H9 (cell line): ENCODE results near the gene GARRE1. TPM values are rescaled to one million over a fixed set of nuclear protein-coding genes. Genes with fewer than 3 reads are reported as not detected.

Source experiments
- DNase-seq: peaks from one replicate; pipeline ENCODE4 v3.0.0-alpha.2; 2017
- H2AFZ ChIP-seq: one replicate; pipeline ENCODE4 v1.6.1; 2013; ENCODE audit warnings: mild to moderate bottlenecking, low read length, control low read depth, moderate library complexity
- H2AK5ac ChIP-seq: 2 replicates; pipeline ENCODE4 v1.6.1; 2013; ENCODE audit warnings: low read length, control low read depth, mixed read lengths; ENCODE audit not compliant: insufficient read length
- H2BK120ac ChIP-seq: one replicate; pipeline ENCODE4 v1.6.1; 2013; ENCODE audit warnings: low read depth, mild to moderate bottlenecking, low read length, control low read depth, inconsistent platforms; ENCODE audit not compliant: poor library complexity, severe bottlenecking
- H2BK12ac ChIP-seq: 2 replicates; pipeline ENCODE4 v1.6.1; 2013; ENCODE audit warnings: low read length, control low read depth, mixed read lengths, low read depth; ENCODE audit not compliant: insufficient read length
- H2BK15ac ChIP-seq: 2 replicates; pipeline ENCODE4 v1.6.1; 2013; ENCODE audit warnings: low read depth, low read length, control low read depth
- H2BK20ac ChIP-seq: one replicate; pipeline ENCODE4 v1.6.1; 2013; ENCODE audit warnings: low read depth, mild to moderate bottlenecking, low read length, control low read depth, inconsistent platforms; ENCODE audit not compliant: poor library complexity, severe bottlenecking
- H2BK5ac ChIP-seq: 2 replicates; pipeline ENCODE4 v1.6.1; 2013; ENCODE audit warnings: low read length, control low read depth, mixed read lengths; ENCODE audit not compliant: insufficient read length
- H3K14ac ChIP-seq: 2 replicates; pipeline ENCODE4 v1.6.1; 2013; ENCODE audit warnings: low read length, control low read depth; ENCODE audit not compliant: insufficient read depth
- H3K18ac ChIP-seq: 2 replicates; pipeline ENCODE4 v1.6.1; 2013; ENCODE audit warnings: low read depth, mild to moderate bottlenecking, mixed read lengths, low read length, control low read depth; ENCODE audit not compliant: insufficient read length
- H3K23ac ChIP-seq: 2 replicates; pipeline ENCODE4 v1.6.1; 2013; ENCODE audit warnings: low read length, control low read depth, mixed read lengths, low read depth; ENCODE audit not compliant: insufficient read length
- H3K23me2 ChIP-seq: 2 replicates; pipeline ENCODE4 v1.6.1; 2013; ENCODE audit warnings: low read depth, mild to moderate bottlenecking, mixed read lengths, low read length, control low read depth; ENCODE audit not compliant: insufficient read length, poor library complexity, severe bottlenecking
- H3K27ac ChIP-seq: 2 replicates; pipeline ENCODE4 v1.5.1; 2013; ENCODE audit warnings: low read length, control low read depth, mixed read lengths, low read depth; ENCODE audit not compliant: insufficient read length
- H3K27me3 ChIP-seq: 2 replicates; pipeline ENCODE4 v1.6.1; 2013; ENCODE audit warnings: low read length, control low read depth, inconsistent platforms; ENCODE audit not compliant: insufficient read depth
- H3K4ac ChIP-seq: 2 replicates; pipeline ENCODE4 v1.6.1; 2013; ENCODE audit warnings: low read depth, mild to moderate bottlenecking, control low read depth, inconsistent platforms, low read length, moderate library complexity
- H3K4me1 ChIP-seq: 2 replicates; pipeline ENCODE4 v1.6.1; 2013; ENCODE audit warnings: low read length, control low read depth, inconsistent platforms; ENCODE audit not compliant: insufficient read depth
- H3K4me2 ChIP-seq: 2 replicates; pipeline ENCODE4 v1.6.1; 2013; ENCODE audit warnings: low read length, control low read depth, mixed read lengths; ENCODE audit not compliant: insufficient read length, insufficient read depth
- H3K56ac ChIP-seq: 2 replicates; pipeline ENCODE4 v1.6.1; 2013; ENCODE audit warnings: low read depth, mild to moderate bottlenecking, mixed read lengths, low read length, control low read depth; ENCODE audit not compliant: insufficient read length
- H3K79me1 ChIP-seq: 2 replicates; pipeline ENCODE4 v1.6.1; 2013; ENCODE audit warnings: low read depth, mild to moderate bottlenecking, moderate library complexity, low read length, control low read depth, inconsistent platforms; ENCODE audit not compliant: insufficient read depth, poor library complexity, severe bottlenecking
- H3K79me2 ChIP-seq: 2 replicates; pipeline ENCODE4 v1.6.1; 2013; ENCODE audit warnings: low read length, control low read depth, inconsistent platforms; ENCODE audit not compliant: insufficient read depth
- H3K9ac ChIP-seq: 2 replicates; pipeline ENCODE4 v1.6.1; 2013; ENCODE audit warnings: low read length, control low read depth, mixed read lengths; ENCODE audit not compliant: insufficient read length; ENCODE audit errors: extremely low read depth
- H3K9me3 ChIP-seq: one replicate; pipeline ENCODE4 v1.6.1; 2013; ENCODE audit warnings: low read depth, low read length, inconsistent platforms; ENCODE audit not compliant: control insufficient read depth
- H3T11ph ChIP-seq: one replicate; pipeline ENCODE4 v1.6.1; 2013; ENCODE audit warnings: mild to moderate bottlenecking, low read length, control low read depth, inconsistent platforms
- H4K20me1 ChIP-seq: one replicate; pipeline ENCODE4 v1.6.1; 2013; ENCODE audit not compliant: control insufficient read depth, insufficient read length, insufficient read depth
- H4K5ac ChIP-seq: 2 replicates; pipeline ENCODE4 v1.6.1; 2013; ENCODE audit warnings: low read depth, mild to moderate bottlenecking, mixed read lengths, low read length, control low read depth; ENCODE audit not compliant: insufficient read length
- H4K8ac ChIP-seq: replicated peaks from 2 replicates; pipeline ENCODE4 v1.6.1; 2013; ENCODE audit warnings: low read length, control low read depth, mixed read lengths, low read depth; ENCODE audit not compliant: insufficient read length
- H4K91ac ChIP-seq: 2 replicates; pipeline ENCODE4 v1.6.1; 2013; ENCODE audit warnings: low read depth, mild to moderate bottlenecking, moderate library complexity, mixed read lengths, low read length, control low read depth; ENCODE audit not compliant: insufficient read length
- H3K27ac Mint-ChIP-seq, 3 experiments: 2 replicates in 2 of 3; 3 replicates in 1 of 3; pipeline ENCODE4 v1.8.0; 2020 to 2021; ENCODE audit warnings: mixed read lengths in 3 of 3, mild to moderate bottlenecking in 1 of 3, moderate library complexity in 1 of 3
- H3K27me3 Mint-ChIP-seq: 2 replicates; pipeline ENCODE4 v1.8.0; 2021; ENCODE audit warnings: low read depth, mild to moderate bottlenecking, moderate library complexity, mixed read lengths
- H3K36me3 Mint-ChIP-seq, 3 experiments: 2 replicates in 2 of 3; 3 replicates in 1 of 3; pipeline ENCODE4 v1.8.0; 2020 to 2021; ENCODE audit warnings: low read depth in 3 of 3, mixed read lengths in 3 of 3; ENCODE audit not compliant: insufficient read depth in 1 of 3
- H3K4me1 Mint-ChIP-seq, 2 experiments: 2 replicates each; pipeline ENCODE4 v1.8.0; 2020; ENCODE audit warnings: mixed read lengths in 2 of 2
- H3K4me3 Mint-ChIP-seq, 2 experiments: 2 replicates in 1 of 2; 3 replicates in 1 of 2; pipeline ENCODE4 v1.8.0; 2020 to 2021; ENCODE audit warnings: mild to moderate bottlenecking in 2 of 2, mixed read lengths in 2 of 2, moderate library complexity in 1 of 2
- H3K9me3 Mint-ChIP-seq, 2 experiments: 2 replicates in 1 of 2; 3 replicates in 1 of 2; pipeline ENCODE4 v1.8.0; 2020; ENCODE audit warnings: mild to moderate bottlenecking in 2 of 2, mixed read lengths in 2 of 2, moderate library complexity in 1 of 2
- WGBS: extraction: QIAGEN DNeasy Blood & Tissue Kit; methylation state at CpG from one replicate; pipeline ENCODE4 v1.1.7; 2013; ENCODE audit warnings: missing lambda C conversion rate, low lambda C conversion rate, mixed read lengths; ENCODE audit not compliant: insufficient read length; ENCODE audit errors: extremely low coverage; 5-methylcytosine and 5-hydroxymethylcytosine counted together
- total RNA-seq: library from RNA; stranded (reverse); gene quantifications from 2 replicates; pipeline ENCODE4 v1.2.1, GENCODE V29; 2021
- TF ChIP-seq, protein P1 (sequence below): fragments of 200-600 bp; sonication (generic); conservative IDR thresholded peaks from 3 replicates; pipeline ENCODE4 v1.8.0; 2021; ENCODE audit warnings: antibody characterized with exemption, mild to moderate bottlenecking

The GARRE1 gene
- total RNA-seq, 1 experiment from 2014 or later, result 24.1 TPM

DNA sequence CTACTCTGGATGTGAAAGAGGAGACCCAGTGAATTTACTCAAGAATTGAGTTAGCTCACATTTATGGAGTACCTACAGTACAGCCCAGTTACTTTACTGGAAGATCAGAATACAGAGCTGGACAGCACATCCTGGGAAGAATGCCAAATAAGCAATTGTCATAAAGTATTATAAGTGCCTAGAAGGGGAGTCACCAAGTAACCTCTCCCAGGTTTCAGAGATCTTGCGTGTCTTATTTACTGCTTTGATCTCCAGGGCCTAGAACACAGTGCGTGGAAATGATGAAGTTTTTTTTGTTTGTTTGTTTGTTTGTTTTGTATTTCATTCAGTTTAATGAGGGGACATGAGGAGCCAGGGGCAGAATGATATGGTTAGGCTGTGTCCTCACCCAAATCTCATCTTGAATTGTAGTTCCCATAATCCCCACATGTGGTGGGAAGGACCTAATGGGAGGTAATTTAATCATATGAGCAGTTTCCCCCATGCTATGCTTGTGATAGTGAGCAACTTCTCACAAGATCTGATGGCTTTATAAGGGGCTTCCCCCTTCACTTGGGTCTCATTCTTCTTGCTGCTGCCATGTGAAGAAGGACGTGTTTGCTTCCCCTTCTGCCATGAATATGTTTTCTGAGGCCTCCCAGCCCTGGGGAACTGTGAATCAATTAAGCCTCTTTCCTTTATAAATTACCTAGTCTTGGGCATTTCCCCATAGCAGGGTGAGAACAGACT is 5.2 kb downstream of the GARRE1 start:
- no peak overlapping the region for H4K8ac ChIP-seq
- H2BK5ac ChIP-seq, result no peak overlapping the region
- H3K9ac ChIP-seq, result no peak overlapping the region
- no CpG with 5 or more reads among the region's 3 CpGs for WGBS
- no peak overlapping the region for H4K91ac ChIP-seq
- no peak overlapping the region for H2AK5ac ChIP-seq
- H2BK15ac ChIP-seq, result no peak overlapping the region
- H3K9me3 ChIP-seq, result no peaks in the 10 kb centered on the region
- H3K79me1 ChIP-seq, result peaks cover 2% of the 10 kb centered on the region
- no peak overlapping the region for H3K4ac ChIP-seq
- H3K79me2 ChIP-seq, result peaks cover 2% of the 10 kb centered on the region; the same call in 1 of the 2 replicates
- H4K5ac ChIP-seq, result no peak overlapping the region
- H2BK120ac ChIP-seq, result no peak overlapping the region
- H2BK12ac ChIP-seq, result no peak overlapping the region
- H3K27me3 ChIP-seq, result no peaks in the 10 kb centered on the region
- H3K23me2 ChIP-seq, result peaks cover 4% of the 10 kb centered on the region
- no peak overlapping the region for H3K18ac ChIP-seq
- H4K20me1 ChIP-seq, result no peaks in the 10 kb centered on the region
- DNase-seq, result no peak
- no peak overlapping the region for H3K27ac ChIP-seq
- no peaks in the 10 kb centered on the region for H3K9me3 Mint-ChIP-seq
- no peak overlapping the region for H2BK20ac ChIP-seq
- no peak overlapping the region for H3K23ac ChIP-seq
- H3K4me3 Mint-ChIP-seq, result no peak overlapping the region
- TF ChIP-seq, protein P1, sequence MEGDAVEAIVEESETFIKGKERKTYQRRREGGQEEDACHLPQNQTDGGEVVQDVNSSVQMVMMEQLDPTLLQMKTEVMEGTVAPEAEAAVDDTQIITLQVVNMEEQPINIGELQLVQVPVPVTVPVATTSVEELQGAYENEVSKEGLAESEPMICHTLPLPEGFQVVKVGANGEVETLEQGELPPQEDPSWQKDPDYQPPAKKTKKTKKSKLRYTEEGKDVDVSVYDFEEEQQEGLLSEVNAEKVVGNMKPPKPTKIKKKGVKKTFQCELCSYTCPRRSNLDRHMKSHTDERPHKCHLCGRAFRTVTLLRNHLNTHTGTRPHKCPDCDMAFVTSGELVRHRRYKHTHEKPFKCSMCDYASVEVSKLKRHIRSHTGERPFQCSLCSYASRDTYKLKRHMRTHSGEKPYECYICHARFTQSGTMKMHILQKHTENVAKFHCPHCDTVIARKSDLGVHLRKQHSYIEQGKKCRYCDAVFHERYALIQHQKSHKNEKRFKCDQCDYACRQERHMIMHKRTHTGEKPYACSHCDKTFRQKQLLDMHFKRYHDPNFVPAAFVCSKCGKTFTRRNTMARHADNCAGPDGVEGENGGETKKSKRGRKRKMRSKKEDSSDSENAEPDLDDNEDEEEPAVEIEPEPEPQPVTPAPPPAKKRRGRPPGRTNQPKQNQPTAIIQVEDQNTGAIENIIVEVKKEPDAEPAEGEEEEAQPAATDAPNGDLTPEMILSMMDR, result no peak
- no peak overlapping the region for H2AFZ ChIP-seq
- H3K4me1 Mint-ChIP-seq, result peaks cover 30 to 33% of the 10 kb centered on the region in 2 experiments
- no peak overlapping the region for H3K56ac ChIP-seq
- H3K27me3 Mint-ChIP-seq, result no peaks in the 10 kb centered on the region
- H3K14ac ChIP-seq, result no peak overlapping the region
- no peak overlapping the region for H3T11ph ChIP-seq
- H3K27ac Mint-ChIP-seq, result peak overlapping the region in 2 of 3 experiments; percentile 36 to 57; a peak in 1 of 7 replicates
- no peak overlapping the region for H3K4me2 ChIP-seq
- H3K4me1 ChIP-seq, result peaks cover 4% of the 10 kb centered on the region; the same call in 1 of the 2 replicates
- H3K36me3 Mint-ChIP-seq, result no peaks in the 10 kb centered on the region; a peak in 3 of 7 replicates
